ENCODE results near the gene POLR2H. TPM values are rescaled to one million over a fixed set of nuclear protein-coding genes. Genes with fewer than 3 reads are reported as not detected.

The POLR2H gene
- total RNA-seq, 1 donor from 2014 or later = 26.0 TPM

DNA sequence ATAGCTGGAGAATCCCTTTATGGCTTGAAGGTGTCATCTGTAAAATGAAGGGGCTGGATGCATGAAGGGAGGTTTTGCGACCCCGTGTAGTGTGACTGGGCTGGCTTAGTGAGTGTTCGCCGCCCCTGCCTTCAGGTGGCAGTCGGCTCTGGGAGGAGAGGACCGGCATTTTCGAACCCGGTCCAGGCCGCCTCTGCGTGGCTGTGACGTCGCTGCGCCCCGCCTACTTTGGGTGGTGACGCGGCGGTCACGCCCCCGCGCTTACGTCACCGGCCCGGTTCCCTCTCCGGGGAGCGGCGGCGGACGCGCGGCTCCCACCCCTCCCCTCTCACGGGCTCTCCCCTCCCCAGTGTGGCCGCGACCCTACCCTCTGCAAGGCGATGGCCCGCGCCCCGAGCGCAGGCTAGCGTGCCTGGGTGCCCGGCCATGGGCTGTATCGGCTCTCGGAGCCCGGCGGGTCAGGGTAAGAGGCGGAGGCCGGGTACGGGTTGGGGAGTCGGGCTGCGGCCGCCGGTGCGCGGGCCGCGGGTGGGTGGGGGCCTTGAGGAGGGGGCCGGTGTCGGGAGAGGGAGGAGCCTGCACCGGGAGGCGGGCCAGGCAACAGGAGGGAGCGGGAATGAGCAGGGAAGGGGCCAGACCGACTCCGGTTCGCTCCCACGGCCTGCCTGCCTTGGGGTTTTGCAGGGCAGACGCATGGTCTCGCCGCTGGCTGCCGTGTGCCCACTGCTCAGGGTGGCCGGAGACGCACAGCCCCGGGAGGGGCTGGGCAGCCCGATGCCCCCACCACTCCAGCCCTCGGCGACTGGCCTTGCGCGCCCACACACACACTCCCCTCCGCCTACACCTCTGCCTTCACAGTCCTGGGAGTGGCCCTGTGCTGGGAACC is 25.6 kb upstream of the POLR2H start:
- Histone ChIP-seq H3K4me3 (peak overlapping the region; percentile 88 to 96), H3K4me1 (peaks cover 7 to 16% of the 10 kb centered on the region in 2 donors), H3K36me3 (peaks cover 37 to 43% of the 10 kb centered on the region in 2 donors), H3K27me3 (no peaks in the 10 kb centered on the region), H3K9me3 (no peaks in the 10 kb centered on the region), H3K27ac (peak overlapping the region; percentile 97 to 99)
- peak; percentile 33 to 93 for DNase-seq (ENCODE audit: low spot score in 2 of 2)
- intact Hi-C loops (cut with DNase I) = loop anchor here (1.0 to 10.0 kb wide), 5 partner anchors 16 to 701 kb away; partner anchors contain the start of genes ABCF3, CLCN2, KLHL24 and POLR2H
- TF ChIP-seq, protein P1, sequence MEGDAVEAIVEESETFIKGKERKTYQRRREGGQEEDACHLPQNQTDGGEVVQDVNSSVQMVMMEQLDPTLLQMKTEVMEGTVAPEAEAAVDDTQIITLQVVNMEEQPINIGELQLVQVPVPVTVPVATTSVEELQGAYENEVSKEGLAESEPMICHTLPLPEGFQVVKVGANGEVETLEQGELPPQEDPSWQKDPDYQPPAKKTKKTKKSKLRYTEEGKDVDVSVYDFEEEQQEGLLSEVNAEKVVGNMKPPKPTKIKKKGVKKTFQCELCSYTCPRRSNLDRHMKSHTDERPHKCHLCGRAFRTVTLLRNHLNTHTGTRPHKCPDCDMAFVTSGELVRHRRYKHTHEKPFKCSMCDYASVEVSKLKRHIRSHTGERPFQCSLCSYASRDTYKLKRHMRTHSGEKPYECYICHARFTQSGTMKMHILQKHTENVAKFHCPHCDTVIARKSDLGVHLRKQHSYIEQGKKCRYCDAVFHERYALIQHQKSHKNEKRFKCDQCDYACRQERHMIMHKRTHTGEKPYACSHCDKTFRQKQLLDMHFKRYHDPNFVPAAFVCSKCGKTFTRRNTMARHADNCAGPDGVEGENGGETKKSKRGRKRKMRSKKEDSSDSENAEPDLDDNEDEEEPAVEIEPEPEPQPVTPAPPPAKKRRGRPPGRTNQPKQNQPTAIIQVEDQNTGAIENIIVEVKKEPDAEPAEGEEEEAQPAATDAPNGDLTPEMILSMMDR (IDR thresholded peaks at IDR 0.05) = no peak

DNA sequence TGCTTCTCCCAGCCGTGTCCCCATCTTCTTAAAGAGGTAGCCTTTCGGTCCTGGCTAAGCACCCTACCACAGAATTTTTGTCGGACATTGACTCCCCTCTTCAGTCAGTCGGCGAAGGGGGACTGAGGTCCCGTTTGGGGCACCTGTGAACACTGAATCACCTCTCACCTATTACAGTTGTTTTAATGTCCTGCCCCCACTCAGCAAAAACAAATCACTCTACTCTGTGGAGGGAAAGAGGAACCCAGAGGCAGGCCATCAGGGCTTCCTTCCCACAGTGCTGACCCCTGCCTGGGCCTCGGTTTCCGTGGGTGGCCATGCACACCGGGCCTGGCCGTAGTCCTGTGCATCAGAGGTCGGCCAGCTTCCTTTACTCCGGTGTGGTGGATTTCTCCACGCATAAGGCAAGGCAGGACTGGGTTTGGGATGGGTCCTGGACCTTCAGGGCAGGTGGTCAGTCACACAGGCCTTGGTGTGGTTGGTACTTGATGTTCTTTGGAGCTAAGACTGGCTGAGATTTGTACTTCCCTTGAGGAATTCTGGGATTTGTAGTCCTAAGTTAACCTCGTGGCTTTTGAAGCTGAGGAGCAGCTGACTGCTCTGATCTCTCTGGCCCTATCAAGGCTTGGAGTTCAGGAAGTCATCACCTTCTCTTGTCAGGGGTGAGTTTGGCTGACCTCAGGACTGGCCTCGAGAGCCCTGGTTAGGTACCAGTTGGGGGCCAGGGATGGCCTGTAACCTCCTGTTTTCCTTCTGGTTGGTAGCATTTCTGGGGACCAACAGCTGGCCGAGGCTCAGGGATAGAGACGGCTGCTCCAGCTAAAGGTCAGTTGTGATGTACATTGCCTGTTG is 24.7 kb upstream of the POLR2H start:
- H3K4me1 ChIP-seq = peaks cover 7 to 16% of the 10 kb centered on the region in 2 donors
- no peaks in the 10 kb centered on the region for H3K9me3 ChIP-seq
- TF ChIP-seq, protein P1 (IDR thresholded peaks at IDR 0.05) = no peak
- H3K4me3 ChIP-seq = peak overlapping the region; percentile 88 to 96
- peak overlapping the region; percentile 97 to 99 for H3K27ac ChIP-seq
- intact Hi-C loops (cut with DNase I) = loop anchor here (1.0 to 10.0 kb wide), 4 partner anchors 22 to 702 kb away; partner anchors contain the start of genes ABCF3, EIF4G1 and KLHL24
- peak in 1 of 2 donors; percentile 77 for DNase-seq (ENCODE audit: low spot score in 2 of 2)
- peaks cover 31 to 41% of the 10 kb centered on the region in 2 donors for H3K36me3 ChIP-seq
- H3K27me3 ChIP-seq = no peaks in the 10 kb centered on the region

DNA sequence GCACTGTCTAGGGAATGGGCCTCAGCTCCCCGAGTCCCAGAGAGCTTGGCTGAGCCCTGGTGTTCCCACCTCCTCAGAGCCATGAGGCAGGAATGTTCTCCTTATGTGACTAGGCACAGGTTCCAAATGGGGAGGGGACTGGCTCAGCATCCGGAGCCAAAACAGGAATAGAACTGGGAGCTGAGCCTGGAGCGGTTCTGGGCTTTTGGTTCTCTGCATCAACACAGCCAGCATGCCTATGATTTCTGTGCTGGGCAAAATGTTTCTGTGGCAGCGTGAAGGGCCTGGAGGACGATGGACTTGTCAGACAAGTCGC is 24.2 kb upstream of the POLR2H start, which contains the start of gene FAM131A:
TSS of gene FAM131A (plus strand) at position 202 of the 316 bp plus-strand sequence. CDS start at position 233, 31 bp downstream.
- Histone ChIP-seq H3K36me3 (peaks cover 31 to 41% of the 10 kb centered on the region in 2 donors), H3K27ac (peak within 1 kb of the TSS; percentile 97 to 99), H3K4me1 (peaks cover 7 to 16% of the 10 kb centered on the region in 2 donors), H3K9me3 (no peaks in the 10 kb centered on the region), H3K27me3 (no peaks in the 10 kb centered on the region), H3K4me3 (peak within 1 kb of the TSS; percentile 88 to 96)
- intact Hi-C loops (cut with DNase I) = loop anchor here (1.0 to 10.0 kb wide), 4 partner anchors 23 to 703 kb away; partner anchors contain the start of genes ABCF3, EIF4G1 and KLHL24
- peak; percentile 69 to 95 for DNase-seq (ENCODE audit: low spot score in 2 of 2)
- TF ChIP-seq, protein P1 (IDR thresholded peaks at IDR 0.05) = no peak

DNA sequence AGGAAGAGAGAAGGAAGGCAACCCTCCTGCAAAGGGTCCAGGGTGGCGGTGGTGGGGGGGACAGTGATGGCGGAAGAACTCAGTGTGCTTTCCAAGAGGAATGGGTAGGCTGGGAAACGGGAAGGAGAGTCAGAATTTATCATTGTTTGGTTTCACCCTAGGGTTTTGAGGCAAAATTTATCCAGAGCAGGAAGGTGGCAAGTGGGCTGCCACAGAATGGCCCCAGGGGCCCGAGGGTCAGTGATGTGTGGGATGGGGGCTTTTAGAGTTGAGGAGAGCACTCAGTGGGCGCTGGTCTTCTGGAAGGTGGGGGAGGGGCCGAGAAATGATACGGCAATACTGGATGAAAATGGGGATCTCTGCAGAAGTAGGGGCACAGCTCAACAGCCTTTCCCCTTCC is 23.5 kb upstream of the POLR2H start:
- DNase-seq (ENCODE audit: low spot score in 2 of 2) = no peak
- intact Hi-C loops (cut with DNase I) = loop anchor here (1.0 to 10.0 kb wide), 7 partner anchors 24 to 703 kb away; partner anchors contain the start of genes ABCF3, AP2M1, EIF4G1 and EPHB3
- H3K4me1 ChIP-seq = peaks cover 7 to 16% of the 10 kb centered on the region in 2 donors
- no peaks in the 10 kb centered on the region for H3K9me3 ChIP-seq
- H3K27me3 ChIP-seq = no peaks in the 10 kb centered on the region
- TF ChIP-seq, protein P1 (IDR thresholded peaks at IDR 0.05) = no peak
- peak overlapping the region; percentile 97 to 99 for H3K27ac ChIP-seq
- peaks cover 31 to 41% of the 10 kb centered on the region in 2 donors for H3K36me3 ChIP-seq
- H3K4me3 ChIP-seq = peak overlapping the region; percentile 88 to 96

DNA sequence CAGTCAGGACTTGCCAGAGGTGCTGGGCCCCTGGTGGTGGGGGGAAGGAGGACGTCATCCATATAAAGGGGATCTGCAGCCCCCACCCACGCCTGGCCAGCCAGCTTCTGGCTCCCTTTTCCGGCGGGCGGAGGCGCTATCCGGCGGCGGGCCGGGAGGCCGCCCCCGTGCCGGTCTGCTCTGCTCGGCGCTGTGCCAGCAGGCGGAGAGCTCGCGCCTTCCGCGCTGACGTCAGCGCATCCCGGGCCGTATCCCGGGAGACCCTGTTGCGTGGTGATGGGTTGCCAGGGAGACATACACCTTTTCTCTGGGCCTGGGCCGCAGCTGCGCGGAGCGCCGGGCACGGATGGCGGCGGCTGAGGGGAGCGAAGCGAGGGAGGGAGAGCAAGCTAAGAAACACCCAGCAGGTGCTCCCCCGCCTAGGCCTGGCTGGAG is 23.0 kb upstream of the POLR2H start:
- peak; percentile 80 to 95 for DNase-seq (ENCODE audit: low spot score in 2 of 2)
- Histone ChIP-seq H3K27ac (peak overlapping the region; percentile 97 to 99), H3K27me3 (no peaks in the 10 kb centered on the region), H3K9me3 (no peaks in the 10 kb centered on the region), H3K36me3 (peaks cover 33 to 41% of the 10 kb centered on the region in 2 donors), H3K4me1 (peaks cover 7 to 16% of the 10 kb centered on the region in 2 donors), H3K4me3 (peak overlapping the region; percentile 88 to 96)
- intact Hi-C loops (cut with DNase I) = loop anchor here (1.0 to 10.0 kb wide), 5 partner anchors 39 to 704 kb away; partner anchors contain the start of genes ABCF3, AP2M1, EPHB3 and KLHL24
- TF ChIP-seq, protein P1 (IDR thresholded peaks at IDR 0.05) = peak in 1 of 3 experiments; percentile 18
